Activated T-cell treated with anti-CD3 and anti-CD28 coated beads, Interleukin-2, amount 50 U/mL, for 24 hours (primary cell): ENCODE measurements around the gene RRBP1.

Experiments
- DNase-seq: peaks from one replicate; pipeline ENCODE4 v3.0.0-alpha.2; 2020
- H3K27ac Mint-ChIP-seq: 2 replicates; pipeline ENCODE4 v1.8.0; 2020; ENCODE audit warnings: mild to moderate bottlenecking, mixed read lengths
- H3K27me3 Mint-ChIP-seq: 2 replicates; pipeline ENCODE4 v1.8.0; 2020; ENCODE audit warnings: mixed read lengths
- H3K36me3 Mint-ChIP-seq: 2 replicates; pipeline ENCODE4 v1.8.0; 2020; ENCODE audit warnings: low read depth, mixed read lengths
- H3K4me1 Mint-ChIP-seq: 2 replicates; pipeline ENCODE4 v1.8.0; 2020; ENCODE audit warnings: low read depth, mixed read lengths
- H3K4me3 Mint-ChIP-seq: 2 replicates; pipeline ENCODE4 v1.8.0; 2020; ENCODE audit warnings: mild to moderate bottlenecking, moderate library complexity, mixed read lengths
- H3K9me3 Mint-ChIP-seq: 2 replicates; pipeline ENCODE4 v1.8.0; 2020; ENCODE audit warnings: mixed read lengths

Gene RRBP1

DNA sequence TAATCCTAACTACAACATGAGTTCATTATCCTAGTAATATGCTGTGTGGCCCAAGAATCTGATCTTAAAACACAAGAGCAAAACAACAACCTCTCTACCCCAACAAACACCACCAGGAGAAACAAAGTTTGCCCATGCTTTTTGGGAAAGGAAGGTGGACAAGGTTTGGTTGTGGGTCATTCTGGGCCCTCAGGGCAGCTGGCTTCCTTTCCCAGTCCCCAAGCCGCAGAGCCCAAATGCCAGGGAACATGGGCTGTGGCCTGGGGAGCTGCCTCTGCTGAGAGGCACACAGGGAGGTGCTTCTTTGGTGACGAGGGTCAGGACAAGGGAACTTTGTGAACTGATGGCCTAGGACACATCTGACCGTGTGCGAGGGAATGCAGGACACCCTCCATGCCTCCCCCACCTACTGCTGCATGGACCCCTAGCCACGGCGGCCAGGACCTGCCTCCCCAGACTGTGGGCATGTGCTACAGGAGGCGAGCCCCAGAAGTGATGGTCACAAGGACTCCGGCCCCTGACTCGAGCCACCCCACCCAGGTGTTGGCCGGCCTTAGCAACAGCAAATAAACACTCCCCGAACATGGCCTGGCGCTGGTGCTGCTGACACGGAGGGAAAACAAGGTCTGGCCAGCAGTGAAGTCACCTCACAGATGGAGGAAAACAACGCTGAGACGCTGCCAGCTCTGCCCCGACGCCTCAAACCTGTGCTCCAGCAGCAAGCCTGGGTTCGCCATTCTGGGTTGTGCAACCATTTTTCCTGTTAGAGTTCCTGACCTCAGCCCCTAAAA is 55.6 kb downstream of the RRBP1 start:
- peaks cover 62% of the 10 kb centered on the region for H3K36me3 Mint-ChIP-seq
- H3K27me3 Mint-ChIP-seq: no peaks in the 10 kb centered on the region
- DNase-seq: no peak
- no peak overlapping the region for H3K4me3 Mint-ChIP-seq
- H3K27ac Mint-ChIP-seq: no peak overlapping the region
- no peaks in the 10 kb centered on the region for H3K9me3 Mint-ChIP-seq
- no peaks in the 10 kb centered on the region for H3K4me1 Mint-ChIP-seq

DNA sequence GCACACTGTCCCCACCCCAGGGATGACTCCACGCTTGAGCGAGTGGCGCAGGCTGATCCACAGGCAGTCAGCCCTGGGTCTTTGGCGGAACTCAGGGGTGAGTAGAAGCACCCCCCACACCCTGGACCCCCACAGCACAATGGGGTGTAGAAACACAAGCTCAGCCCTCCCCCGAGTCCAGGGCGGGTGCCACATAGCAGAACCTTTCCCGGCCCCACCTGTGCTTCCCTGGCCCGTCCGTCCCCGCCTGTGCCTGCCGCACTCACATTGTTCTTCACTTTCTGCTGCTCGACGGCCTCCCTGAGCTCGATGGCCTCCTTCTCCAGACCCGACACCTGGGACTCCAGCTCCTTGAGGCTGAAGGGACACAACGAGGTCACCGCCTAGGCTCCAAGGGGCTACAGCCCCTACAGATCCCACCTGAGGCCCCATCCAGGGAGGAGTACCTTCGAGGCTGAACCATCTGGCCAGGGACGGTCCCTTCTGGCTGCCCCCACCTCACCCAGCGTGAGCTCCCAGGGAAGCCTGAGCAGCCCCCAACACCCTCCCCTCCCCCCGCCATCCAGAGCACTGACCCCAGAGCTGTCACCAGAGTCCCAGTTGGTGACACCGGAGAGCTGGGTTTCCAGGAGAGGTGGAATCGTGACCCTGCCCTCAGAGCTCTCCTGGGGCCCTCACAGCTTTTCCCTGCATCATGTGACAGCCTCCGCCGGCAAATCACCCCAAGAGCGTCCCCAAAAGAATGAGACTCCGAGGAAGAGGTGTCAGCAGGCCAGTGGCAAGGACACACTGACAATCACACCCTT is 56.6 kb downstream of the RRBP1 start:
- peaks cover 67% of the 10 kb centered on the region for H3K36me3 Mint-ChIP-seq
- no peaks in the 10 kb centered on the region for H3K27me3 Mint-ChIP-seq

DNA sequence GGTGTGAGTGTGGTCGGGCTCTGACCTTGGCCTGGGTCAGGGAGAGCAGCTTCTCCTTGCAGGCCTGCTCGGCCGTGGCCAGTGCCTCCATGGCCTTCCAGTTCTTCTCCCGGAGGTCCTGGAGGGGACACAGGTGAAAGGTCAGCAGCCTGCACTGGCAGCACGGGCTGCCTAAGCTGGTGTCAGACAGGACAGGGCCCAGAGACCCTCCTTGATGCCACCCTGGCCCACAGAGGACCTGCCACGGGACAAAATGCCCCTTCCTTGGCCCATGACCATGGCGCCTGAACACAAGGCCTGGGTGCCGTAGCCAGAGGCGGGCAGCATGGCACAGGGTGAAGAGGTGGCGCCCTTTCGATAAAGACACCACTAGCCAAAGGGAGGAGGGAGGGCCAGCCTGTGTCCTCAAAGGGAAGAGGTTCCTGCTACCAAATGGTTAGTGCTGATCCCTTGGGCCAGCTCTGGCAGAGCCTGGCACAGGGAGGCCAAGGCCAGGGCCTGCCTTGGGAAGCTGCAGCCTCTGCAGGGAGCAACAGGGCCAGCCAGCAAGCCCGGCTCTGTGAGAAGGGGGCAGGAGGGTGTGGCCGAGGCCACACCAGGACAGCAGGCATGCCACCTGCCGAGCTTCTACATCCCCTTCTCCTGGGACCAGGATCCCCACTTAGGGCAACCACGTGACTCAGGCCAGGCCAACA is 57.3 kb downstream of the RRBP1 start:
- Mint-ChIP-seq H3K4me1 (no peaks in the 10 kb centered on the region), H3K36me3 (peaks cover 69% of the 10 kb centered on the region), H3K4me3 (no peak overlapping the region), H3K27ac (no peak overlapping the region), H3K27me3 (no peaks in the 10 kb centered on the region), H3K9me3 (no peaks in the 10 kb centered on the region)
- DNase-seq: no peak

More for the DNA sequence above, 56.6 kb downstream of the RRBP1 start:
- no peaks in the 10 kb centered on the region for H3K4me1 Mint-ChIP-seq
- no peak overlapping the region for H3K27ac Mint-ChIP-seq
- no peak for DNase-seq
- H3K4me3 Mint-ChIP-seq: no peak overlapping the region
- H3K9me3 Mint-ChIP-seq: no peaks in the 10 kb centered on the region

DNA sequence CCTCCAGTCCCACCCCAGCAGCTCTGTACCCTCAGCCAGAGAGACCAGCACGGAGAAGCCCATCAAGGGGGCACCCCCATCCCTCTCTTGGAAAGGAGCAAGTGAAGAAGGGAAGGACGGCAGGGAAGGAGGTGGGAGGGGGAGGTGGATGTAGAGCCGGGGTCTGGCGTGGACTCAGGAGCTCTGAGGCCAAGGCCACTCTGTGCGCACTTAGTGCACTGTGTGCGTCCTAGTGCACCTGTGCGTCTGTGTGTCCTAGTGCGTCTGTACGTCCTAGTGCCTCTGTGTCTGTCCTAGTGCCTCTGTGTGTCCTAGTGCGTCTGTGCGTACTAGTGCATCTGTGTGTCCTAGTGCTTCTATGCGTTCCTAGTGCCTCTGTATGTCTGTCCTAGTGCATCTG is 58.0 kb downstream of the RRBP1 start:
- no peaks in the 10 kb centered on the region for H3K9me3 Mint-ChIP-seq
- no peak overlapping the region for H3K4me3 Mint-ChIP-seq
- peaks cover 75% of the 10 kb centered on the region for H3K36me3 Mint-ChIP-seq
- H3K4me1 Mint-ChIP-seq: no peaks in the 10 kb centered on the region
- no peaks in the 10 kb centered on the region for H3K27me3 Mint-ChIP-seq
- H3K27ac Mint-ChIP-seq: no peak overlapping the region
- DNase-seq: no peak

DNA sequence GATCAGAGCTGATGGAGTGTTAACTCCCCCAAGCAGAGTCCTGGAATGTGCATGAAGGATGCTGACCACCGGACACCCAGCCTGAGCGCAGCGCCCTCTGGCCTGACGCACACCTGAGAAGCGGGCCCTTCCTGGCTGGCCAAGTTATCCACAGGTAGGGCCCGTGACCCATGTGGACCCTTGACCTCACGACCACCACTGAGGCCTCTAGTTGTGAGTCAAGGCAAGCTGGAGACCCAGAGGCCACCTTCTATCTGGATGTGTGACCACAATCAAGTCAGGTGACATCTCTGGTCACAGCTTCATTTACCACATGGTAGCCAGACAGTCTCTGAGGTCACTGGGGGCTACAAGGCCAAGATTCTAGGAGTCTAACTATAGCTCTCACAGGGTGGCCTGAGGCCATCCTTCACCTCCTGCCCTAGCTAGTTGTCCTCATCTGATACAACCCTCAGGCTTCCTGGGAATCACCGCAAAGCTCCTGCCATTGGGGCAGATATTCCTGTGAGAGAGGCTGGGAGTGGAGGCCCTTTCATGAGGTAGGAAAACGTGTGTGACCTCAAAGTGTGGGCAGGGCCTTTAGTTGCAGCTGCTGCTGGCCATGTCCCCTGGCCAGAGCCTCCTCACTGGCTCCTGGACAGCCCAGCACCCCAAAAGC is 59.1 kb downstream of the RRBP1 start:
- no peaks in the 10 kb centered on the region for H3K4me1 Mint-ChIP-seq
- no peak for DNase-seq
- no peaks in the 10 kb centered on the region for H3K27me3 Mint-ChIP-seq
- H3K27ac Mint-ChIP-seq: no peak overlapping the region
- H3K36me3 Mint-ChIP-seq: peaks cover 76% of the 10 kb centered on the region
- no peak overlapping the region for H3K4me3 Mint-ChIP-seq
- no peaks in the 10 kb centered on the region for H3K9me3 Mint-ChIP-seq

DNA sequence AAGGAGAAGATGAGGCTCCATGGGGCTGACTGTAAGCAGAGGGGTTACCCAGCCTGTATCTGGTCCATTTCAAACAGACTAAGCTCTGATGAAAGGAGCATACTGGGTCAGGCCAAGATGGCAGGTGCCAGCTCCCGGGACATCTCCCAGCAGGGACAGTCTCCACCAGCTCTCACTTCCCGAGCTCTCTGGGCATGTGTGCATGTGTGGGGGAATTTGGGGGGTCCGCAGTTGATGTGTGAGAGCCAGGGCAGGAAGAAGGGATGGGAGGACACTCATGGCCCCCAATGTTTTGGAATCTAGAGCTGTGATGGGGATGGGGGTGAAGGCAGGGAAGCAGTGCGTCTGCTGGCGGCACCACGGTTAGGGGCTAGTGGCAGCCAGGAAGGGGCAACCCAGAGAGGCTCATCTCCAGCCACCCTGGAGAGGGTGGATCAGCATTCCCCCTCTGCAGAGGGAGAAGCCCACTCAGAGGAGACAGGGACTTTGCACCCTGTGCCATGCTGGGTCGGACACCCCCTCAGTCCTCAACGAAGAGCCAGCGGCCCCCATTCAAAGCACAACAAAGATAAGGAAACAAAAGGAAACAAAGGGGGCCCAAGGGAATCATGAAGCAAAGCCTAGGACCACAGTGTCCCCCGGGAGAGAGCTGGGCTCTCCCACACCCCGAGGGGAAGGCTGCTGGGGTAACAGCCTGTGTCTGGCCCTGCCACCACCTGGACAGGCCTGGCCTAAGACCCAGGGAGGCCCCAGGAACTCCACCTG is 59.8 kb downstream of the RRBP1 start:
- H3K27me3 Mint-ChIP-seq: no peaks in the 10 kb centered on the region
- no peak for DNase-seq
- H3K27ac Mint-ChIP-seq: no peak overlapping the region
- no peaks in the 10 kb centered on the region for H3K9me3 Mint-ChIP-seq
- H3K4me3 Mint-ChIP-seq: no peak overlapping the region
- H3K4me1 Mint-ChIP-seq: no peaks in the 10 kb centered on the region
- H3K36me3 Mint-ChIP-seq: peaks cover 75% of the 10 kb centered on the region

DNA sequence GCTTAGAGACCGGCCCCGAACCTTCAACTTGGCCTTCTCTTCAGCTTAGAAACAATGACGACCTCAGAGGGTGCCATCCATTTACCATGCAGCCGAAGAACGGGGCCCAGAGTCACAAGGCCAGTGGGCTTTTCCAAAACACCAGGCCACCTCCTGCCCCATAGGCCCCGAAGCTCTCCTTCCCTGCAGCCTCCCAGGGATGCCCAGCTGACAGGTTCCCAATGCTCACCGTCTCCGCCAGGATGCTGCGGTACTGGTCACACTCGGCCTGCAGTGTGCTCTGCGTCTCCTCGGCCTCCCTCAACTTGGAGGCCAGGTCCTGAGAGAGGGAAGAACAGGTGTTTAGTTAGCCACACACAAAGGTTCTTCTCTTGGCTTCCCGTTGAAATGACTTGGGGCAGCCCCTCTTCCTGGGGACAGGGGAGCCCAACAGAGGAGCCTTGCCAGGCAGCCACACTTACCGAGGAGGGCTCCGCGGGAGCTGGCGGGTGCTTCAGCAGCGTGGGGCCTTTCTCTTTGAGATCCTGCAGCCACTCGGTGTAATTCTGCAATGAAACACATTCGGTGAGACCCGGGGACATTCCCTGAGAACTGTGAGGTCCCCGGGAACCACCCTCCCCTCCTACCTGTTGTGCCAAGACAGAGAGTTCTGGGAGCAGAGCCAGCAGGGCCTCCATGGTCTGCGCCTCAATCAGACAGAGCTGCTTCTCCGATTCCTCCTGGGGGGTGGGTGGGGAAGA is 60.6 kb downstream of the RRBP1 start:
- Mint-ChIP-seq H3K36me3 (peaks cover 73% of the 10 kb centered on the region), H3K9me3 (no peaks in the 10 kb centered on the region), H3K4me3 (no peak overlapping the region), H3K27ac (no peak overlapping the region), H3K27me3 (no peaks in the 10 kb centered on the region), H3K4me1 (no peaks in the 10 kb centered on the region)
- DNase-seq: no peak

DNA sequence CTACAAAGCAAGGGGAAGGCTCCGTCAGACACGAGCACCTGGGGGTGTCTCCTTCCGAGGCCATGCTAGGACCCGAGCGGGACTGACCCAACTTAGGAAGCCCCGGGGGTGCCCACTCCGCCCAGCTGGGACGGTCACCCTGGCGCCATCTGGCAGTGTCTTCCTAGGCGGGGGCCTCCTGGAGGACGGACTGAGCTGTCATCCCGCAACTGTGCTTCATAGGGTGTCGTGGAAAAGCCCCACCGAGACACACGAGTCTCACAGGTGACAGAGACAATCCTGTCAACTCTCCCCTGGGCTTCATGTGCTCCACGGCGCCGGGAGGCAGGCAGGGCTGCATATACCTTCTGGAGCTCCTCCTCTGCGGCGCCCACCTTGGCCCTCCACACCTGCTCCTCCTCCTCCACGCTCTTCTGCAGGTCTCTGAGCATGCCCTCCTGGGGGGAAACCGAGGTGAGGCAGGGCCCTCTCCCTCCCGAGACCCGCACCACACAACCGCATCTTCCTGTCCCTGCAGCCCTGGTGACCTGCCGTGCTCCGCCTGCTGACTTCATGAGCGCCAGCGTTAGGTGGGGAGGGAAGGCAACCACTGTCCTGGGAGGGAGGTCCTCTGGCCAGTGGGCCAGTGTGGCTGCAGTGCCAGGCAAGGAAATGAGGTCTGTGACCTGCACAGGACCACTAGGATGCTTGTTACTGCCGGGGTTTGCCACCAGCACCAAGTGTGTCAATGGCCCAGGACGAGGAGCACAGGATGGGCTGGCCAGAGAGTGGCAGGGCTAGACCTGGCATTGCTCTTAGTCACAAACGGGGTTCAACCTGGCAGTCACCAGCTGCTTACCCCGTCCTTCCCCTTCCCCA is 61.4 kb downstream of the RRBP1 start:
- Mint-ChIP-seq H3K4me1 (no peaks in the 10 kb centered on the region), H3K27ac (no peak overlapping the region), H3K4me3 (no peak overlapping the region), H3K9me3 (no peaks in the 10 kb centered on the region), H3K36me3 (peaks cover 65% of the 10 kb centered on the region), H3K27me3 (no peaks in the 10 kb centered on the region)
- DNase-seq: no peak

DNA sequence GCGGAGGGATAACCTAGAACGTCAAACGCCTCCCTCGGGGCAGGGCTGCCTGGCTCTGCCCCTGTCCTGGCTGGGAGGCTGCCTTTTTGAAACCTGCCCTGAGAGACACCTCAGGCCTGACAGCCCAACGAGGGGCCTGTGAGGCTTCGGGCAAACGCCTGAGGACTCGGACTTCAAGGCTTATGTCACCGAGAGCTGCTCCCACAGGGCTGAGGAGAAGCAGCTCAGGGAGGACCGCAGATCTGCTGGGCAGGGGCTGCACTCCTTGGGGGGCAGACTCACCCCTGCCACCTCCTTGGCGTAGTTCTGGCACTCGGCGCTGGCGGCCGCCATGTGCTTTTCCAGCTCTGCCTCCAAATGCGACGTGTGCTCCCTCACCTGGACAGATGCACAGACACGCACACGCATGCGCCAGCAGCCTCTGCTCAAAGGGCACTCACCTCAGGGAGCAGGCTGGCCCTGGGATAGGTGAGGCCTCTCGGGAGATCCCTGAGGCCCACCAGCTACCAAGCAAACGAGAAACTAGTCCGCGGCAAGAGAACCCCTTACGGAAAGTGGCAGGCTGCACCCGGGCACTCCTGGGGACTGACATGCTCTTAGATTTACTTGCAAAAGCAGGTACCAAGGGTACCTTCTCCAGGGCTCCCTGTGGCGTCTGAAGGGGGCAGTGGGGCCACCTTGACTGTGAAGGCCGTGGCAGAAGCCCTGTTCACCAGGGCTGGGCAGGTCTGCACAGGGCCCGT is 62.5 kb downstream of the RRBP1 start:
- peak; percentile 16 for DNase-seq
- H3K4me3 Mint-ChIP-seq: no peak overlapping the region
- H3K4me1 Mint-ChIP-seq: no peaks in the 10 kb centered on the region
- H3K9me3 Mint-ChIP-seq: no peaks in the 10 kb centered on the region
- no peaks in the 10 kb centered on the region for H3K27me3 Mint-ChIP-seq
- H3K36me3 Mint-ChIP-seq: peaks cover 67% of the 10 kb centered on the region
- H3K27ac Mint-ChIP-seq: no peak overlapping the region

DNA sequence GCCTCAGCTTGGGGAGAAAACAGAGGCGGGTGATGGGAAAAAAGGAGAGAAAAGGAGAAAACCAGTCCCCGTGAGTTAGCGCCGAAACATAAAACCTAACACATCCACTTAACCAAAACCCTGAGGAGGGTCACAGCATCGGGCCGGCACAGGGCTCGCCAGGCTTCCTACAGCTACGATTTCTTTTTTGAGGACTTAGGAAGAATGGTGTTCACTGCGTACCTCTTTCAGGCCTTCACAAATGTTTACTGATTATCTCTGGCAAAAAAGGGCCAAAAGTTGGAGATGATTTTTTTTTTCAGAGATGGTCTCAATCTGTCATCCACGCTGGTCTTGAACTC is 63.4 kb downstream of the RRBP1 start:
- Mint-ChIP-seq H3K27ac (no peak overlapping the region), H3K36me3 (peaks cover 62% of the 10 kb centered on the region), H3K9me3 (no peaks in the 10 kb centered on the region), H3K4me1 (no peaks in the 10 kb centered on the region), H3K4me3 (no peak overlapping the region), H3K27me3 (no peaks in the 10 kb centered on the region)
- no peak for DNase-seq

DNA sequence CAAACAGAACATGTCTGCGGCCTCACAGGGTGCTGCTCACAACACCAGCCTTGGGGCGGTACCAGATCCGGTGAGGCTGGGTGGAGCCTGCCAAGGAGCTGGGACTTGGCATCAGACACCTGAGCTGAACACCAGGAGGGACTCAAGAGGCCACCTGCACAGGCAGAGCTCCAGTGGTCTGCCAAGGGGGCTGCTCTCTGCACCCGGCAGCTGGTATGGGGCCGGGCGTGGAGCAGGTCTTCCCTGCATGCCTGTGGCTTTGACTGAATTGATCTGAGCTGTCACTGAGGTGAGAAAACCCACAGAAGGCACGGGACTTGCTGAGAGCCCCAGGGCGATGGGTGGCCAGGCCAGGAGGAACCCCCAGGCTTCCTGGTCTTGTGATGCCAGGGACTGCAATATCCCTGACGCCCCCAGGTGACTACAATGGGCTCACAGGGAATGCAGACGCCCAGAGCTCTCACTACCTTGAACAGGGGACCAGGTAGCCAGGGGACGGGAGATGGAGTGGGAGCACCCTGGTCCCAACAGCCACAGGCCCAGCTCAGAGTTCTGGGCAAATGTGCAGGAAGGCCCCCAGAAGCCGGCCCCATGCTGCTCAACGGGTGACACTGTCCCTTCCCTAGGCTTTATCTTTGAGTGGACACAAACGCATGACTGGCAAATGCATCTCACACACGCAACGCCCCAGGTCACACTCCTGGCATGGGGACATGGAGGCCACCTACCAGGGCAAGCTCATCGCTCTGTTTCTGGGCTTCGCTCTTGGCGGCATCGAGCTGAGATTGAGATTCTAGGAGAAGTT is 64.0 kb downstream of the RRBP1 start:
- DNase-seq: no peak
- no peak overlapping the region for H3K27ac Mint-ChIP-seq

More for the DNA sequence above, 64.0 kb downstream of the RRBP1 start:
- H3K4me1 Mint-ChIP-seq: no peaks in the 10 kb centered on the region
- no peak overlapping the region for H3K4me3 Mint-ChIP-seq
- H3K36me3 Mint-ChIP-seq: peaks cover 58% of the 10 kb centered on the region
- no peaks in the 10 kb centered on the region for H3K27me3 Mint-ChIP-seq
- H3K9me3 Mint-ChIP-seq: no peaks in the 10 kb centered on the region
